NT2/D1 (cell line): ENCODE results near the gene C11orf24.

Experiments used
- SUZ12 ChIP-seq: IDR thresholded peaks from 2 replicates; pipeline ENCODE4 v1.6.1; 2011; ENCODE audit not compliant: insufficient read length, insufficient read depth; ENCODE audit errors: extremely low read depth
- YY1 ChIP-seq: IDR thresholded peaks from 2 replicates; pipeline ENCODE4 v1.6.1; 2011; ENCODE audit not compliant: insufficient read length, insufficient read depth
- ZNF274 ChIP-seq: IDR thresholded peaks from 2 replicates; pipeline ENCODE4 v1.6.1; 2011; ENCODE audit warnings: mild to moderate bottlenecking, low read depth, low read length

- TF ChIP-seq ZNF274 (no peak), YY1 (no peak), SUZ12 (no peak)
Observed at GRCh38 chr11:68271781-68272608, at the start of gene C11orf24.
